ENCODE results near the gene VAX1.

Gene VAX1

GRCh38 chr10:117134056-117134305, 4.1 kb downstream of the VAX1 start:
- Histone ChIP-seq H3K4me2 (ENCODE audit: low read depth, low read length, poor library complexity, severe bottlenecking) (no peak overlapping the region), H3K9me3 (ENCODE audit: insufficient read depth, low read depth, low read length) (no peaks in the 10 kb centered on the region), H3F3A (ENCODE audit: low read depth) (no peaks in the 10 kb centered on the region), H3K27me3 (ENCODE audit: insufficient read depth, low read length, poor library complexity, severe bottlenecking) (no peaks in the 10 kb centered on the region), H3K79me2 (ENCODE audit: insufficient read depth, low read length) (no peaks in the 10 kb centered on the region), H3K4me1 (ENCODE audit: insufficient read depth, low read length, poor library complexity, severe bottlenecking) (no peaks in the 10 kb centered on the region), H4K20me1 (ENCODE audit: insufficient read depth, low read length, poor library complexity, severe bottlenecking) (no peaks in the 10 kb centered on the region), H3K9me2 (replicated peaks; ENCODE audit: low read depth, low read length) (no peaks in the 10 kb centered on the region), H3K36me3 (ENCODE audit: insufficient read depth, low read length) (no peaks in the 10 kb centered on the region), H3K4me3 (ENCODE audit: low read length, poor library complexity, severe bottlenecking) (no peak overlapping the region), H2AFZ (ENCODE audit: low read length) (no peak overlapping the region), H3K9ac (ENCODE audit: low read depth, low read length, poor library complexity, severe bottlenecking) (no peak overlapping the region)
- TF ChIP-seq EZH2phosphoT487 (IDR thresholded peaks at IDR 0.05; ENCODE audit: borderline replicate concordance) (no peak), CTCF (conservative IDR thresholded peaks at IDR 0.05; ENCODE audit: low read length) (no peak)

- no peak overlapping the region for H3K4me2 ChIP-seq (ENCODE audit: low read depth, low read length, poor library complexity, severe bottlenecking)
- no peaks in the 10 kb centered on the region for H3K79me2 ChIP-seq (ENCODE audit: insufficient read depth, low read length)
- H3K9me2 ChIP-seq (replicated peaks; ENCODE audit: low read depth, low read length), result no peaks in the 10 kb centered on the region
- no peaks in the 10 kb centered on the region for H3K27me3 ChIP-seq (ENCODE audit: insufficient read depth, low read length, poor library complexity, severe bottlenecking)
- H3K4me3 ChIP-seq (ENCODE audit: low read length, poor library complexity, severe bottlenecking), result no peak overlapping the region
- H3K4me1 ChIP-seq (ENCODE audit: insufficient read depth, low read length, poor library complexity, severe bottlenecking), result no peaks in the 10 kb centered on the region
- no peaks in the 10 kb centered on the region for H4K20me1 ChIP-seq (ENCODE audit: insufficient read depth, low read length, poor library complexity, severe bottlenecking)
- TF ChIP-seq CTCF (conservative IDR thresholded peaks at IDR 0.05; ENCODE audit: low read length) (no peak), EZH2phosphoT487 (IDR thresholded peaks at IDR 0.05; ENCODE audit: borderline replicate concordance) (no peak)
- no peak overlapping the region for H3K9ac ChIP-seq (ENCODE audit: low read depth, low read length, poor library complexity, severe bottlenecking)
- H3K9me3 ChIP-seq (ENCODE audit: insufficient read depth, low read depth, low read length), result no peaks in the 10 kb centered on the region
- H2AFZ ChIP-seq (ENCODE audit: low read length), result no peak overlapping the region
- no peaks in the 10 kb centered on the region for H3F3A ChIP-seq (ENCODE audit: low read depth)
- no peaks in the 10 kb centered on the region for H3K36me3 ChIP-seq (ENCODE audit: insufficient read depth, low read length)
These were observed 4.6 kb downstream of the VAX1 start for GRCh38 chr10:117133273-117134055.

GRCh38 chr10:117132751-117133231, 5.3 kb downstream of the VAX1 start:
- Histone ChIP-seq H3K9me2 (replicated peaks; ENCODE audit: low read depth, low read length) (no peaks in the 10 kb centered on the region), H3K4me1 (ENCODE audit: insufficient read depth, low read length, poor library complexity, severe bottlenecking) (no peaks in the 10 kb centered on the region), H2AFZ (ENCODE audit: low read length) (no peak overlapping the region), H3F3A (ENCODE audit: low read depth) (no peaks in the 10 kb centered on the region), H3K4me2 (ENCODE audit: low read depth, low read length, poor library complexity, severe bottlenecking) (no peak overlapping the region), H4K20me1 (ENCODE audit: insufficient read depth, low read length, poor library complexity, severe bottlenecking) (no peaks in the 10 kb centered on the region), H3K9me3 (ENCODE audit: insufficient read depth, low read depth, low read length) (no peaks in the 10 kb centered on the region), H3K79me2 (ENCODE audit: insufficient read depth, low read length) (no peaks in the 10 kb centered on the region), H3K36me3 (ENCODE audit: insufficient read depth, low read length) (no peaks in the 10 kb centered on the region), H3K27me3 (ENCODE audit: insufficient read depth, low read length, poor library complexity, severe bottlenecking) (no peaks in the 10 kb centered on the region), H3K4me3 (ENCODE audit: low read length, poor library complexity, severe bottlenecking) (no peak overlapping the region), H3K9ac (ENCODE audit: low read depth, low read length, poor library complexity, severe bottlenecking) (no peak overlapping the region)
- TF ChIP-seq EZH2phosphoT487 (IDR thresholded peaks at IDR 0.05; ENCODE audit: borderline replicate concordance) (no peak), CTCF (conservative IDR thresholded peaks at IDR 0.05; ENCODE audit: low read length) (no peak)

All from Loucy (cell line).